HG02642 (cell line): ENCODE data around the gene MED29.
A peak's percentile ranks its signal among the peaks of the same experiment; 100 is the strongest.

Source experiments
- ATAC-seq: cut with Tn5 transposase; IDR thresholded peaks from one replicate; pipeline ENCODE4 v1.9.1; 2021; ENCODE audit warnings: mild to moderate bottlenecking; ENCODE audit not compliant: unreplicated experiment, poor library complexity

The MED29 gene

GRCh38 chr19:39424934-39425333 lies 33.8 kb downstream of the MED29 start:
- no peak for ATAC-seq

- ATAC-seq: no peak
These were observed 34.6 kb downstream of the MED29 start for GRCh38 chr19:39425744-39426143.

- ATAC-seq: no peak
These were observed 35.0 kb downstream of the MED29 start for GRCh38 chr19:39426170-39426569.

GRCh38 chr19:39427707-39428106 lies 36.5 kb downstream of the MED29 start:
- ATAC-seq: no peak

GRCh38 chr19:39428283-39429112 lies 37.3 kb downstream of the MED29 start:
- ATAC-seq: no peak

GRCh38 chr19:39430675-39431593 lies 39.8 kb downstream of the MED29 start:
- no peak for ATAC-seq

GRCh38 chr19:39432677-39433025 lies 41.5 kb downstream of the MED29 start:
- ATAC-seq: no peak

GRCh38 chr19:39433480-39434079 lies 42.4 kb downstream of the MED29 start:
- no peak for ATAC-seq

- ATAC-seq: no peak
These were observed 43.2 kb downstream of the MED29 start for GRCh38 chr19:39434123-39435076.

GRCh38 chr19:39435499-39436349 lies 44.5 kb downstream of the MED29 start, which contains the start of gene RPS16:
Gene RPS16 (minus strand): TSS chr19:39435949. CDS start chr19:39435895, 54 bp downstream.
- peak; percentile 89 for ATAC-seq

GRCh38 chr19:39436350-39436716 lies 45.2 kb downstream of the MED29 start:
- no peak for ATAC-seq

- no peak for ATAC-seq
These were observed 47.2 kb downstream of the MED29 start for GRCh38 chr19:39438270-39438934.

- ATAC-seq: no peak
These were observed 53.5 kb downstream of the MED29 start for GRCh38 chr19:39444598-39445195.

GRCh38 chr19:39445196-39446111 lies 54.3 kb downstream of the MED29 start, which contains the start of gene SUPT5H:
Gene SUPT5H (plus strand): TSS chr19:39445582. CDS start chr19:39445891, 309 bp downstream.
- peak; percentile 86 for ATAC-seq

- ATAC-seq: no peak
These were observed 55.3 kb downstream of the MED29 start for GRCh38 chr19:39446365-39447084.

- no peak for ATAC-seq
These were observed 57.1 kb downstream of the MED29 start for GRCh38 chr19:39448271-39448670.
